Activated naive CD4-positive, alpha-beta T cell treated with anti-CD3 and anti-CD28 coated beads, Interleukin-2, amount 10 ng/mL, durations not matched to agents 7 days and 5 days (primary cell): ENCODE measurements around the gene HBS1L.
A peak's percentile ranks its signal among the peaks of the same experiment; 100 is the strongest.

Experiments
- CTCF ChIA-PET: fragments of 350-600 bp; sonication (Branson Sonifier 250); formaldehyde crosslinking; loops from one replicate; lab custom pipeline; 2021; ENCODE audit warnings: antibody characterized with exemption; lab: Charles Lee
- DNase-seq: peaks from one replicate; pipeline ENCODE4 v3.0.0-alpha.2; 2020
- H3K27ac Mint-ChIP-seq: one replicate; pipeline ENCODE4 v1.8.0; 2021; ENCODE audit warnings: mild to moderate bottlenecking, moderate library complexity, mixed read lengths
- H3K27me3 Mint-ChIP-seq: one replicate; pipeline ENCODE4 v1.8.0; 2021; ENCODE audit warnings: mild to moderate bottlenecking, mixed read lengths
- H3K36me3 Mint-ChIP-seq: one replicate; pipeline ENCODE4 v1.8.0; 2021; ENCODE audit warnings: mixed read lengths
- H3K4me1 Mint-ChIP-seq: one replicate; pipeline ENCODE4 v1.8.0; 2021; ENCODE audit warnings: mixed read lengths
- H3K4me3 Mint-ChIP-seq: one replicate; pipeline ENCODE4 v1.8.0; 2021; ENCODE audit warnings: mild to moderate bottlenecking, moderate library complexity, mixed read lengths
- H3K9me3 Mint-ChIP-seq: one replicate; pipeline ENCODE4 v1.8.0; 2021; ENCODE audit warnings: mixed read lengths

HBS1L gene

DNA sequence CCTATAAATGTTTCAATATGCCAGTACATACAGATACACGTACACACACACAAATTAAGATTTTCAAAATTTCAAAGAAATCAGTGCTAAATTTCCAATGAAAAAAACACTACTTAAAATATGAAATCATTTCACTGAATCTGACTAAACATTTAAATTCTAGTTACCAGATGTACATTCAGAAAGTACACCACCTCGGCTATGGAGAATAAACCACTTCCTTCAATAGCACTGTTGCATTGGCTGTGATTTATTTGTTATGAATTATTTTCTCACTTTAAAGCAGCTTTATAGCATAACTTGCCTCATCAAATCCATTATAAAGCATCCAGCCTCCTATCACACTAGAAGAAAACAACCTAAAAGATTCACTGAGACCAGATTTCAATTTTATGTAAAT, 36.6 kb downstream of the HBS1L start:
- Mint-ChIP-seq H3K36me3 (peaks cover 17% of the 10 kb centered on the region), H3K27me3 (no peaks in the 10 kb centered on the region), H3K4me3 (no peak overlapping the region), H3K9me3 (no peaks in the 10 kb centered on the region), H3K4me1 (peaks cover 69% of the 10 kb centered on the region), H3K27ac (no peak overlapping the region)
- CTCF ChIA-PET, result no interaction called here
- no peak for DNase-seq

DNA sequence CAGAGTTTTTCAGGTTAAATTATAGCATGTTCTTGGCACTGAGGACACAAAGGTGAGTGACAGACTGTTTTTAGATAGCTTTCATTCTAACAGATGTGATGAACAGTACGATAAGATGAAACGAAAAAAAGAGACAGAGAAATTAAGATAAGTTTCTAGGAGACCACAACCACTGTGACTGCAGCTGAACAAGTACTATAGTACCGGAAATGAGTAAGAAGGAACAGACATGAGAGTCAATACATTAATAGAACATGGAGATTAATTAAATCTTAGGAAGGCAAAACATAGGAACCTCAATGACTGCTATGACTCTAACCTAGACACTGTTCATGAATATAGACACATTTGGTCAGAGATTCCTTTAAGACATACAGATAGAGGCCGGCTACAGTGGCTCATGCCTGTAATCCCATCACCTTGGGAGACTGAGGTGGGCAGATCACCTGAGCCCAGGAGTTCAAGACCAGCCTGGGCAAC, 40.2 kb downstream of the HBS1L start:
- peak overlapping the region; percentile 84 for H3K27ac Mint-ChIP-seq
- H3K36me3 Mint-ChIP-seq, result peaks cover 32% of the 10 kb centered on the region
- peak overlapping the region; percentile 22 for H3K4me3 Mint-ChIP-seq
- CTCF ChIA-PET, result no interaction called here
- peaks cover 66% of the 10 kb centered on the region for H3K4me1 Mint-ChIP-seq
- H3K9me3 Mint-ChIP-seq, result no peaks in the 10 kb centered on the region
- H3K27me3 Mint-ChIP-seq, result no peaks in the 10 kb centered on the region
- peak; percentile 37 for DNase-seq

DNA sequence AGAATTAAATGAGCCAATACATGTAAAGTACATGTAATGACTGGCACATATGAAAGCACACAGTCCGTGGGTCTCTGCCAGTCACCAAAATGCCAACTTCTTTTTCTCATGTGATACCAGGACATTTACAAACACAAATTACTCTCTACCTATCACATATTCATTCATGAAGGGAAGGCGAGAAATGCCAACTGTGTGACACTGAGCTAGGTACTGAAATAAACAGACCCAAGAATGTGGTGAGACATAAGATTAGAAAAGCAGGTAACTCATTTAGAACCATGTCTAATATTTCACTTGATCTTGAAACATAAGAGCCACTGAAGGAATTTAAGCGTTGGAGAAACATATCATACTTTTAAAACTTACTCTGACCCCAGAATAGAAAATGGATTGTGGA, 41.4 kb downstream of the HBS1L start:
- Mint-ChIP-seq H3K27ac (peak overlapping the region; percentile 92), H3K27me3 (no peaks in the 10 kb centered on the region), H3K9me3 (no peaks in the 10 kb centered on the region), H3K36me3 (peaks cover 28% of the 10 kb centered on the region), H3K4me1 (peaks cover 66% of the 10 kb centered on the region), H3K4me3 (peak overlapping the region; percentile 58)
- CTCF ChIA-PET, result interaction anchor here (1.0 kb wide), 2 partner anchors 9 to 171 kb away, joined by 3 read pairs; no protein-coding TSS in a partner anchor
- DNase-seq, result no peak

DNA sequence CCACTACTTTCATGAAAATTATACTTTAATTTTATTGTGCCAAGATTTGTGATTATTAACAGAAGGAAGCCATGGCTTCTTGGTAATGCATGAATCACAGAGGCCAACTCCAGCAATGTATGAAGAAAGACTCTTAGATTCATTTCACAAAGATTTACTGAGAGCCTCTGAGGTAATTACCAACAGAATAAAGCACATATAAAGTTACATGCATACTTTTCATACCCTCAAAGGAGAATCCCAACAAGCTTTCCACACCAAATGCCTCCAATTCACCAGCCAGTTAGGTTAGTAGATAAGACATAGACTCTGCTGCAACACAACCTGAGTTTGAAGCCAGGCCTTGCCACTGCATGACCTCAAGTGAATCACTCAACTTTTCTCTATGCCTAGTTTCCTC, 41.9 kb downstream of the HBS1L start:
- H3K27me3 Mint-ChIP-seq, result no peaks in the 10 kb centered on the region
- CTCF ChIA-PET, result interaction anchor here (0.8 to 1.7 kb wide), 4 partner anchors 9 to 171 kb away, joined by 3 to 11 read pairs (median 3); no protein-coding TSS in a partner anchor
- no peak overlapping the region for H3K4me3 Mint-ChIP-seq
- peaks cover 28% of the 10 kb centered on the region for H3K36me3 Mint-ChIP-seq
- no peaks in the 10 kb centered on the region for H3K9me3 Mint-ChIP-seq
- DNase-seq, result no peak
- H3K4me1 Mint-ChIP-seq, result peaks cover 61% of the 10 kb centered on the region
- H3K27ac Mint-ChIP-seq, result peak overlapping the region; percentile 92

DNA sequence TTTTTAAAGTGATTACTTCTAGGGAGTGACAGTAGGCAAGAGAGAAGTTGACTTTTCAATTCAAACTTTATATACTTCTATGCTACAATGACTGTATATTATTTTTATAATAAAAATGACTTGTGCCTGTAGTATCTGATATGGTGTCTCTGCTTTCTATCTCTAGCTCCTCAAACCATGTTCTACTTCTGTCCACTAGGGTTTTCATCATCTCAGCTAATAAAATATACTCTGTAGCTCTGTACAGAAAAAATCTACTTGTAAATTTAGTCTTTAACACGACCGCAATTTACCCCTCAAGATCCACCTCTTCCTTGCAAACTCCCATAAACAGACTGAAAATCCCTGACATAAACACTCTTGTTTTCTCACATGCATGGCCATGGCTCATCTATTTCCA, 42.3 kb downstream of the HBS1L start:
- Mint-ChIP-seq H3K27ac (peak overlapping the region; percentile 92), H3K4me3 (no peak overlapping the region), H3K27me3 (no peaks in the 10 kb centered on the region), H3K9me3 (no peaks in the 10 kb centered on the region), H3K4me1 (peaks cover 58% of the 10 kb centered on the region), H3K36me3 (peaks cover 28% of the 10 kb centered on the region)
- CTCF ChIA-PET, result interaction anchor here (0.8 to 1.7 kb wide), 3 partner anchors 8 to 171 kb away, joined by 3 to 11 read pairs (median 3); no protein-coding TSS in a partner anchor
- no peak for DNase-seq

DNA sequence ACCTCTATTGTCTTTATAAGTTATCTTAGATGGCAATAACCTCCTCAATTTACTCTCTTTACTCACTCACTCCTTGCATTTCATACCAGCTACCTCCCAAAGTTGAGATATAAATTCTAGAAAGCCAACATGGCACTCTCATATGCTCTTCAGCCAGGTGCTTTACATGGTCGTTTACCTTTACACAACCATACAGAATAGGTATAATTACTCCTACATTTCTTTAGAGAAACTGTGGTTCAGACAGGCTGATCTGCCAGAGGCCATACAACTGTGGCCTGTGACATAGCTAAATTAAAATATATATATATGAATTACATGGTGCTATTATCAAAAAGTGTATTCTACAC, 45.7 kb downstream of the HBS1L start:
- no peak for DNase-seq
- Mint-ChIP-seq H3K36me3 (peaks cover 23% of the 10 kb centered on the region), H3K27ac (no peak overlapping the region), H3K27me3 (no peaks in the 10 kb centered on the region), H3K4me3 (no peak overlapping the region), H3K4me1 (peaks cover 34% of the 10 kb centered on the region), H3K9me3 (no peaks in the 10 kb centered on the region)
- CTCF ChIA-PET, result interaction anchor here (1.1 to 1.4 kb wide), 2 partner anchors 135 to 176 kb away, joined by 3 read pairs; no protein-coding TSS in a partner anchor

DNA sequence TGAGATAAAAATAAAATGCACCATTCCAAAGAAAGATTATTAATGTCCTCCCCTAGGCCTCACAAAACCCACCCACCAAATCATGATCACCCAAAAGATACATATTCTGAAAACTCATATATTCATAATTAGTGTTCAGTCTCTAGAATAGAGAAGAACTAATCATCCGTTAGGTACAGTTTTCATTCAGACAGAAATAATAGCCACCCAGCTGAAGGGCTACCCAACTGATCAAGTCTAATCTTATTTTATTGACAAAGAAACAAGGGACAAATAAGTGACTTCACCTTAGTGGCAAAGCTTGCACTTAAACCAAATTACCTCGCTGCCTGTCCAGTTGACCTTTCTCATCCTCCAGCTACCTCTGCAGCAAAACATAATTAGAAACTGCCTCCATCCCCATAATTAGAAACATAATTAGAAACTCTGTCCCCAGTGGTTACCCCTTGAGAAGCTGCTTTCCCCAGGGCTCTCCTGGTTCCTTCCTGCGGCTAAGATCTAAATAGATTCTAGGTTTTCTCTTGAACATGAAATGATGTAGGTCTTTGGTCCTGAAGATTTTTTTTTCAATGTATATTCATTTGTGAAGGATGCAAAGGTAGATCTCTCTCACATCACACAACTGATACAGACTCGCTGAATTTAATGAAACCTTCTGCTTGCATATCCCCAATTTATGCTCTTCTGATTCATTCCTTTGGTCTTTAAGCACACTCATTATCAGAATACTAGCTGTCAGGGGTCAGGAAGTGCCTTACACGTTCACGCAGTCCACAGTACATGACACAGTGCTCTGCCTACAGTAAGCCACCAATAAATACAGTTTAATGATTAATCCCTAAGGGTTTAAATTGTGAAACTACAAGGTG, 46.3 kb downstream of the HBS1L start:
- Mint-ChIP-seq H3K4me3 (no peak overlapping the region), H3K36me3 (peaks cover 21% of the 10 kb centered on the region), H3K9me3 (no peaks in the 10 kb centered on the region), H3K27me3 (no peaks in the 10 kb centered on the region), H3K27ac (no peak overlapping the region), H3K4me1 (peaks cover 28% of the 10 kb centered on the region)
- no peak for DNase-seq
- CTCF ChIA-PET, result interaction anchor here (1.1 to 1.4 kb wide), 2 partner anchors 135 to 176 kb away, joined by 3 read pairs; no protein-coding TSS in a partner anchor

DNA sequence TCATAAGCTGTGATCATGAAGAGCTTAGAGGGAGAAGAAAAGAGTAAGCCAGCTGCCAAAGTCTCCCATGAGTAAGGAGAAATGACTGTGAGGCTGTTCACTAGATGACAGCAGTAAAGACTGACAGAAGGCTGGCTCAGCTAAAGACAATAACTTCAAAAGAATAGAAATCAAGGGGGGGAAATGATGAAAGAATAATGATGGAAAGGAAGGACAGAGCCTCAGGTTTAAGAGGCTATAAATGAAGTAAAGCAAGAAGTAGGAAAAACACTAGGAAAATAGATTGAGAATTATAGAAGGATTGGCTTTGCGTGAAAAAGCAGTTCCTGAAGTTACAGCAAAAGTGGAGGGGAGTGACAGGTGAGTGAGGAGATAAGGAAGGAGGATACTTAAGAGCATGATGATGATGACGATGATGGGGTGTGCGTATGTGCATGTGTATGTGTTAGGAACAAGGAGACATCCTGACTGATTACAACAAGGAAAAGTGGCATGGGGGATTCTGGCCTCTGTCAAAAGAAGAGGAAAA, 48.2 kb downstream of the HBS1L start:
- CTCF ChIA-PET, result interaction anchor here (0.6 to 1.0 kb wide), 3 partner anchors 10 to 178 kb away, joined by 3 read pairs; no protein-coding TSS in a partner anchor
- H3K27ac Mint-ChIP-seq, result no peak overlapping the region
- peaks cover 16% of the 10 kb centered on the region for H3K4me1 Mint-ChIP-seq
- no peak overlapping the region for H3K4me3 Mint-ChIP-seq
- peaks cover 11% of the 10 kb centered on the region for H3K36me3 Mint-ChIP-seq
- H3K9me3 Mint-ChIP-seq, result no peaks in the 10 kb centered on the region
- no peak for DNase-seq
- no peaks in the 10 kb centered on the region for H3K27me3 Mint-ChIP-seq

DNA sequence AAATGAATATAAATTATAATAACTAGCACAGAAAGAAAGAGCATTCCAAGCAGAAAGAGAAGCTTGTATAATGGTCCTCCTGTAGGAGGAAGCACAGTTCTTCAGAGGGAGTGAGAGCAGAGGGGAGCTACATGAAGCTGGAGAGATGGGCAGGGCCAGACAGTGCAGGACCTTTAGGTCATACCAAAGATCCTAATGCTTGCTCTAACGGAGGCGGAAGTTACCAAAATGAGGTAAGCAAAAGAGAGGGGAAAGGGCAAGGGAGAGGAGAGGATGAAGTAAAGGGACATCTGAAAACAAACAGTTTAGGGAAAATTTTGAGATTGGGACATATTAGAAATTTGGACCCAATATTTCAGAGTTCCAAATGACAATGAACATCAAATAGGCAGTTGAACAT, 50.2 kb downstream of the HBS1L start:
- CTCF ChIA-PET, result interaction anchor here (1.0 to 2.0 kb wide), 7 partner anchors 8 to 421 kb away, joined by 3 to 8 read pairs (median 4); no protein-coding TSS in a partner anchor
- no peaks in the 10 kb centered on the region for H3K27me3 Mint-ChIP-seq
- no peak overlapping the region for H3K4me3 Mint-ChIP-seq
- no peak overlapping the region for H3K27ac Mint-ChIP-seq
- no peaks in the 10 kb centered on the region for H3K9me3 Mint-ChIP-seq
- peaks cover 8% of the 10 kb centered on the region for H3K36me3 Mint-ChIP-seq
- DNase-seq, result no peak
- peaks cover 11% of the 10 kb centered on the region for H3K4me1 Mint-ChIP-seq

DNA sequence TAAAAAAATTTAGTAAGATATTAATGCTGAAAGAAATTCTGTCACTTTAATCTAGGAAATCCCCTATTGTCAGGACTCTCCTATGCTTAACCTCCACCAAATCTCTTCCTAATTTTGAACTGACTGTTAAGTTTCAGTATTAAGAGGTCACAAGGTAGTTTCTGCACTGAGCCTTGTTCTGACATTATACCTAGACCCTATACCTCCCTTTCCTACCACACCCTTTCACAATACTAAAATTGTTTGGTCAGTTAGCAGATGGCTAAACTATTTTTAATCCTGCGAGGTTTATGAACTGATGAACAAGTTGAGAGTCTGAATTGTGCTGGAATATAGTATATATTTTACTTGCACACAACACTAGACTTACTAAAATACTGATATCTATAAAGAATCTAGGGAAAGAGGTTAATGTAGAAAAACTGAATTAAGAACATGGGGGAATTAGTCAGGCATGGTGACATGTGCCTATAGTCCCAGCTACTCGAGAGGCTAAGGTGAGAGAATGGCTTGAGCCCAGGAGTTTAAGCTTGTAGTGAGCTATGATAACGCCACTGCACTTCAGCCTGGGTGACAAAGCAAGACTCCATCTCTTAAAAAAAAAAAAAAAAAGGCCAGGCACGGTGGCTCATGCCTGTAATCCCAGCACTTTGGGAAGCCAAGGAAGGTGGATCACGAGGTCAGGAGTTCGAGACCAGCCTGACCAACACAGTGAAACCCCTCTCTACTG, 51.5 kb downstream of the HBS1L start:
- no peak overlapping the region for H3K4me3 Mint-ChIP-seq
- CTCF ChIA-PET, result interaction anchor here (0.8 to 1.8 kb wide), 5 partner anchors 10 to 190 kb away, joined by 3 to 5 read pairs (median 4); no protein-coding TSS in a partner anchor
- H3K27ac Mint-ChIP-seq, result no peak overlapping the region

DNA sequence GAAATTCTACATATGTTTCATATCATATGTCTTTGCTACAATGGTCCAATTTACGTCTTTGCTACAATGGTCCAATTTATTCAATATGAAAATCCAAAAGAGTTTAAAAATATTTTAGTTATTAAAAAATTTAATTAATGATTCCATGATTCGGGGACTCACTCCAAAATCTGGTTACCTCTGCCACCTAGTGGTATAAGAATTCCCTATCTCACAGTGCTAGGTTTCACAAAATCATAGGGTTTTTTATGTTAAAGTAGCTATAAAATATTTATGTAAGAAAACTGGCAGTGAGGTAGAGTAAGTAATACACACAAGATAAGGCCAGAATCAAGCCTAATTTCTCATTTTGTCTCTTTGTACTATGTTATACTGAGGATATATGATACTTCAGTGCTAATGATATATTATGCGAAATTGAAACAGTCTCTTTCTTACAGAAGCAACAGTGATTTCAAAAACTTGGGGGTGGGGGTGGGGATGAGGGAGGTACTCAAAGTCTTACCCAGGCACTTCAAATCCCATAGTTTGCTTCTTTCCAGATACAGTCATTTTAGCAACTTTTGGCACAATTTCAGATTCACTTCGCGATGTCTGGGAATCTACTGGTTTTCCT, 52.3 kb downstream of the HBS1L start:
- no peak for DNase-seq

More for the DNA sequence above, 51.5 kb downstream of the HBS1L start:
- H3K9me3 Mint-ChIP-seq, result no peaks in the 10 kb centered on the region
- peaks cover 4% of the 10 kb centered on the region for H3K4me1 Mint-ChIP-seq
- no peak for DNase-seq
- peaks cover 8% of the 10 kb centered on the region for H3K36me3 Mint-ChIP-seq
- no peaks in the 10 kb centered on the region for H3K27me3 Mint-ChIP-seq

DNA sequence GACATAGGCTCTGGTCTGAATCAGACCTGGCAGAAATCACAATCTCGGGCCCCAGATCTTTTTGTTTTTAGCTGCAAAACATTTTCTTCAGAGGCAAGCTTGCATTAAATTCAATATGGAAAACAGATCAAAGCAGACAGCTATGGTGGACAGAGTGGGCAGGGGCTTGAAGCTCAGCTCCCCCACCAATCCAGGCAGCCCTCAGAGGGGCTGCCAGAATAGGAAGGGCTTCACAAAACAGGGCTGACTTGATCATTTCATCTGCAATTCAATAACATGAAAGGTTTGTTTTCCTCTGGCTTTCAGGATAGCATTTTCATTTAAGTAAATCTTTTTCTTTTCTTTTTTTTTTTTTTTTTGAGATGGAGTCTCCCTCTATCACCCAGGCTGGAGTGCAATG, 55.5 kb downstream of the HBS1L start:
- Mint-ChIP-seq H3K4me3 (no peak overlapping the region), H3K36me3 (peaks cover 28% of the 10 kb centered on the region), H3K27ac (no peak overlapping the region), H3K9me3 (no peaks in the 10 kb centered on the region), H3K4me1 (peaks cover 4% of the 10 kb centered on the region), H3K27me3 (no peaks in the 10 kb centered on the region)
- DNase-seq, result no peak
- CTCF ChIA-PET, result interaction anchor here (0.7 to 0.9 kb wide), 2 partner anchors 48 to 283 kb away, joined by 3 read pairs; no protein-coding TSS in a partner anchor

More for the DNA sequence above, 52.3 kb downstream of the HBS1L start:
- Mint-ChIP-seq H3K27me3 (no peaks in the 10 kb centered on the region), H3K36me3 (peaks cover 13% of the 10 kb centered on the region), H3K4me1 (peaks cover 4% of the 10 kb centered on the region), H3K4me3 (no peak overlapping the region), H3K27ac (no peak overlapping the region), H3K9me3 (no peaks in the 10 kb centered on the region)
- CTCF ChIA-PET, result interaction anchor here (0.8 to 1.0 kb wide), 4 partner anchors 9 to 1665 kb away, joined by 3 to 4 read pairs (median 3); no protein-coding TSS in a partner anchor
